Upper lobe of left lung (tissue), 4 donors: Measurements from ENCODE around the gene KCNG4.

Source experiments
- CTCF ChIP-seq, 6 experiments: fragments of 450-650 bp in 4 of 6; fragments of 200-600 bp in 2 of 6; sonication (generic) in 2 of 6; IDR thresholded peaks; one replicate each; pipeline ENCODE4 v1.5.1; 2016 to 2019; ENCODE audit warnings: antibody characterized with exemption in 6 of 6
- POLR2A ChIP-seq, 4 donors: fragments of 450-650 bp; IDR thresholded peaks; one replicate each; pipeline ENCODE4 v1.5.1; 2016 to 2017; ENCODE audit warnings: antibody characterized with exemption in 4 of 4, mild to moderate bottlenecking in 2 of 4
- POLR2AphosphoS5 ChIP-seq, 2 donors: sonication (generic); formaldehyde crosslinking; IDR thresholded peaks; one replicate each; pipeline ENCODE4 v1.5.1; 2017; ENCODE audit warnings: antibody characterized with exemption in 2 of 2

GRCh38 chr16:84262031-84262430 is 22.2 kb upstream of the KCNG4 start:
- TF ChIP-seq CTCF (IDR thresholded peaks at IDR 0.05) (no peak), POLR2AphosphoS5 (IDR thresholded peaks at IDR 0.05) (no peak), POLR2A (IDR thresholded peaks at IDR 0.05) (no peak)
